ENCODE results near the gene THRAP3.

The THRAP3 gene

DNA sequence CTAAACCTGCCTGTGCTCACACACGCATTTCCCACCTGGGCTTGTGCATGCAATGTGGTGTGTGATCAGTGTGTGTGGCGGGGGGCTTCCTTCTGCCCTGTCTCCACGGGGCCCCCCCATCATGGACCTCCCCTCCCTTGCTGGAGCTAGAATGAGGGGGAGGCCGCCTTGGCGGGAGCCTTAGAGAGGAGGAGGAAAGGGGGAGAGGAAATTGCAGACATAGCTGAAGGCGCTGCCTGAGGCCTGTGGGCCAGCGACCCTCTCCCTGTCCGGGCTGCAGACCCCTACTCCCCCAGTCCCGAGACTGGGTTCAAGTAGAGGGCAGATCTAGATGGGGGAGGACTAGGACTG, 100.1 kb downstream of the THRAP3 start:
- DNase-seq (ENCODE audit: low read depth): no peak

DNA sequence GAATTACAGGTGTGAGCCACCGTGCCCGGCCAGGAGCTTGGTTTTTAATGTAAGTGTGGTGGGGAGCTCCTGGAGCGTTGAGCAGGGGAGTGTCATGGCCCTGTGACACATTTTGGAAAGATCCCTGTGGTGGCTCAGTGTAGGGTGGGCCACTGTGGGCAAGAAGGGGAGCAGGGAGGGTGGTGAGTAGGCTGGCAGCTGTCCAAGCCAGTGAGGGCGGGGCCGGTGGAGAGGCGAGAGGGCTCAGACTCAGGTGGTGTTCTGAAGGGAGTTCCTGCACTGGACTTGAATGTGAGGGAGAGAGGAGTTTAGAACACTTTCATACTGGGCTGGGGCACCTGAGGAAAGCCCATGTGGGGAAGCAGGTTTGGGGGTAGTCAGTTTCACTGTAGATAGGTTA, 102.3 kb downstream of the THRAP3 start:
- DNase-seq (ENCODE audit: low read depth): no peak

DNA sequence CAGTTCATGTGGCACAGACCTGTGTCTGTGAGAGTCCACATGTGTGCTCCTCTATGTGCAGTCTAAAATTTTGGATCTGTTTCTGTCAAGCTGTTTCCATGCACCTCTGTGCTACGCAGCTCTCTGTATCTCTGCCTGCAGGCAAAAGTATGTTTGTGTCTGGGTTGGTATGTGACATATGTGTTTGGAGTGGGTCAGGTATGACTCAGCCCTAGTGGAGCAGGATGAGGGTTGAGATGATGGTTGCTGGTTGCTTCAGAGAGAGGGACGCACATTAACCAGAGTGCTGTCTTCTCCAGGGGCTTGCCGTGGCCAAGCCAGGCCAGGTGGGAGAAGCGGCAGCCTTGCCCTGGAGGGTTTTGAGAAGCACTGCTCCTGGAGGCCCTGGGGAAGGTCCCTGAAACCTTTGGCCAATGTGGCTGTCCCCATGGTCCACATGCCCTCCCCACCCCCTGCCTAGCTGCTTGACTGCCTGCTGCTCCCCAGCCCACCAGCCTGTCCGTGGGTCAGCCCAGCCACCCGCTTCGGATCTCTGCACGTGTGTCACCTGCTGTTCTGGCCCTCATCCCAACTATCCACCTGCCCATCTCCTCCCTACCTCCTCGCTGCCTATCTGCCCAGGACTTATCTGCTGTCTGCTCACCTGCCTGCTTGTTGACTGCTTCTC, 103.3 kb downstream of the THRAP3 start:
- peak; percentile 75 for DNase-seq (ENCODE audit: low read depth)

DNA sequence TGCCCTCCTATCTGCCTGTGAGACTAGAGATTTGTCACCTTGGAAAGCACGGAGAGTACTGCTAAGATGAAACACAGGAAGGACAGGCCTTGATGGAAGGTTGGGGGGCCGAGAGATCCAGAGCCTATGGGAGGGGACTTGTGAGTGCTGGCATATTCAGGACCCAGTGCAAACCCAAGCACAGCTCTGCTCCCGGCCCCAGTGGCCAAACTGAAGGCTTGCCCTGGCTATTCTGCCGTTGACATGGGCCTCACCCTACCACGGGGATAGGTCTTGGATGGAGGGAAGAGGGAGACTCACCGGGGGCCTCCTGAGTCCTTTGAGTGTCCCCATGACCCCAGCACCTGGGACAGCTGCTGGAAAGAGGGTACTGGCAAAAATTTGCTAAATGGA, 103.8 kb downstream of the THRAP3 start:
- DNase-seq (ENCODE audit: low read depth): no peak

DNA sequence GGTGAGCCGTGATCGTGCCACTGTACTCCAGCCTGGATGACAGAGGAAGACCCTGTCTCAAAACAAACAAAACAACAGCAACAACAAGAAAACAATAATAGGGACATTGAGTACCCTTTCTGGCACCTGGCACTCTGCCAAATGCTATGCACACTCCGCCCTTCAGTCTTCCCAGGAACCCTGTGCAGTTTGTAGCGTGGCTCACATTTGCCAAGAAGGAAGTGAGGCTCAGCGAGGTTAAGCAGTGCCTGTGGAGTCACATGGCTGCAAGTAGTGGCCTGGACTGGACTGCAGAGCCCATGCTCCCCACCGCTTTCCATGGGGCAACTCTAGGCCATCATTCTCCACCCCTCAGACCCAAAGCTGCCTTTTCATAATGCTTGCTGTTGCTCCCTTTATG, 104.5 kb downstream of the THRAP3 start:
- no peak for DNase-seq (ENCODE audit: low read depth)

DNA sequence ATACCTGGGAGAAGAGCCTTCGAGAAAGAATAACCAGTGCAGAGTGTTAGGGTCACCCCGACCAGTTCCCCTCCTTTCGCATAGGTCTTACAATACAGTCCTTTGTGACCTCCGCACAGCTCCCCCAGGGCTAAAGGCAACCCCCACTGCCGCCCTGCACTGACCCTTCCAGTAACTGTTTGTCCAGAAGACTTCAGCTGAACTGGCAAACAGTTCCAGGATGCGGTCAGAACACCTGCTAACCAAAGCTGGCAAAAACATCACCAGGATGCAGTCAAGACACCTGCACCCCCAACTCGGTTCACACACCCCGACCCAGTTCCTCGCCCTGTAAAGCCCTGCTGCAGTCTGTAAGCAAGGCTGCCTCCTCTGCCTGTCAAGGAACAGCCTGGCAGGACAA, 105.6 kb downstream of the THRAP3 start:
- DNase-seq (ENCODE audit: low read depth): no peak

DNA sequence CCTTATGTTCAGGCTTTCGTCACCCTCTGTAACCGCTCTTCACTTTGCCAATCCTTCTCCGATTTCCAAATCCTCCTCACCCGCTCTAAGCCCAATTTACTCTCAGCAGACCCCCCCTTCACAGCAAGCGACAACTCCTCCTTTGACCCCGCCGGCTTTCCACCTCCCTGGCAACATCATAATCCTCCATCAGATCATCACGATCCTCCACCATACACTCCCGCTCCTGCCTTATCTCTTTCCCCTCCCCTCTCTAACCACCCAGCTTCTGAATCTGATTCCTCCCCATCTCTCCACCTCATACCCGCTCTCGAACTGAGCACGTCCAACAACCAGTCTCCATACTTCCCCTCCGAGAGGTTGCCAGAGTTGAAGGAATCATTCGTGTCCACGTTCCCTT, 106.7 kb downstream of the THRAP3 start:
- no peak for DNase-seq (ENCODE audit: low read depth)

DNA sequence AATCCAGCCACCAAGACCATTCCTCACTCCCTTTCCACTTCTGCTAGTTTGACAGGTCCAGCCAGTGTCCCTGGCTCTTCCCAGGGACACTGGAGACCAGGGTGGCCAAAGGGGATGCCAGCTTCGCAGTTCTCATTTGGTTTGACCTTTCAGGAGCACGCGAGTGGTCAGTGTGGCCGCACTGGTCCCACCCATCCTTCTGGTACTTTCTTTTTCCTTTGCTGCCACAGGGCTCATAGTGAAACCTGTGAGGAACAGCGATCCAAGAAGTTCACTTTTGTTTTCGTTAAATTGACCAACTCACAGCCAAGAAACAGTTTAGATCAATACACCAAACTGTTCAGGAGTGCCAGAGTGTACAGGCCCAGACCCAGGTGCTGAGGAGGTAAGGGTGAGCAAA, 113.6 kb downstream of the THRAP3 start:
- DNase-seq (ENCODE audit: low read depth): no peak

DNA sequence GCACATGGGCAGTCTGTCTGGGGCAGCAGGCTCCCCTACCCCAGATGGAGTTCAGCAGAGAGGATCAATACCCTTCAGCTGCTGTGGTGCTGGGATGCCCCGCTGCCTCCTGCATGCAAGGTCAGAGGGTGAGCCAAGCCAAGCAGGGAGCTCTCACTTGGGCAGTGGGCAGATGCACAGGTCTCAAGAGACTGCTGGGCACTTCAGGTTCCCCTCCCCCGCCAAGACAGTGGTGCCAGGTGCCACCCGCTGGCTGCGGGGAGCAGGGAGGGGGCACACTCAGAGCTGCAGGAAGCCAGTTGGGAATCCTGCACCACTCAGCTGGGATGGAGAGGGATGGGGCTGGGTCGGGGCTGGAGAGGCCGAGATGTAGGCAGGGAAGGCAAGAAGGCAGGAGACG, 115.0 kb downstream of the THRAP3 start:
- no peak for DNase-seq (ENCODE audit: low read depth)

DNA sequence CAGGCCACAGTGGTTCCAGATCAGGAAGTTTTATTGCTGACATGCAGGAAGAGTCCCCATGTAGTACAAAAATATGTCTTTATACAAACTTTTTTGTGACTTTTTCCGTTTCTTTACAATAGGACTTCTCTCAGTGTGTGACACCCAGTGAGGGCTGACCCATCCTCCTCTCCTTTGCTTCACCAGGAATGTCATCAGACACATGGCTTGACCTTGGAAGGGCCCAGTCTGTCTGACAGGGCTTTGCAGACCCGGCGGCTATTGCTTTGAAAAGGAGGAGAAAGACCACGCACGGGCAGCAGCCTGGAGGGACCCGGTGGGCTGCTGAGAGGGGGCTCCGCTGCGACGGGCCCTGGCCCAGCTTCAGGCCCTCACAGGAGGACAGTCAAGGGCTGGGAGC, 115.4 kb downstream of the THRAP3 start:
- DNase-seq (ENCODE audit: low read depth): no peak

DNA sequence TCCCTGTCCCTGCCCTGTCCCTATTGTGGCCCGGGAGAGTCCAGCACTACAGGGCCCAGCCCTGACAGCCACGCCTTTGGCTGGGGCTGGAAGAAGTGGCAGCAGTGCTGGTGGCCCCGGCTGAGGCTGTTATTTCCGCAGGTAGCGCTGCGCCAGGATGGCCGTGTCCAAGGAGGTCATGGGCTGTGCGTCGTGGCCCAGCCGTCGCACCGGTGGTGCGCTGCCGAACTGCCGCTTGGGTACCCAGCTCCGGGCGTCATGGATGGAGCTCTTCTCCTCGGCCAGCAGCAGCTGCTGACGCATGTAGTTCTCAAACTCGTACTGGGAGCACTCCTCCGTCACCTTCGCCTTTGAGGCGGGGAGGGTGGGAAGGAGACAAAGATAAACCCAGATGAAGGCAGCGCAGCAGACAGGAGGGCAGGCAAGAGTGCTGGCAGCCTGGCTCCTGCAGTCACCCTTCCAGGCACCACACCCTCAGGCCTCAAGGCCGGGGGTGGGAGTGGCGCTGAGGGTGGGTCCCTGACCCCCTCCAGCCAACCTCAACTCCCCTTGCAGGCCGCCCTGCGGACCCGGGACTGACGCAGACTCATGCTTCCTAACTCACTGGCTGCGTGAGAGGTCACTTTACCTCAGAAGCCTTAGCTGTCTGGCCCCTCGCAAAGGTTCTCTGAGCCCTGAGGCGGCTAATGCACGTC, 117.5 kb downstream of the THRAP3 start:
- DNase-seq (ENCODE audit: low read depth): no peak

DNA sequence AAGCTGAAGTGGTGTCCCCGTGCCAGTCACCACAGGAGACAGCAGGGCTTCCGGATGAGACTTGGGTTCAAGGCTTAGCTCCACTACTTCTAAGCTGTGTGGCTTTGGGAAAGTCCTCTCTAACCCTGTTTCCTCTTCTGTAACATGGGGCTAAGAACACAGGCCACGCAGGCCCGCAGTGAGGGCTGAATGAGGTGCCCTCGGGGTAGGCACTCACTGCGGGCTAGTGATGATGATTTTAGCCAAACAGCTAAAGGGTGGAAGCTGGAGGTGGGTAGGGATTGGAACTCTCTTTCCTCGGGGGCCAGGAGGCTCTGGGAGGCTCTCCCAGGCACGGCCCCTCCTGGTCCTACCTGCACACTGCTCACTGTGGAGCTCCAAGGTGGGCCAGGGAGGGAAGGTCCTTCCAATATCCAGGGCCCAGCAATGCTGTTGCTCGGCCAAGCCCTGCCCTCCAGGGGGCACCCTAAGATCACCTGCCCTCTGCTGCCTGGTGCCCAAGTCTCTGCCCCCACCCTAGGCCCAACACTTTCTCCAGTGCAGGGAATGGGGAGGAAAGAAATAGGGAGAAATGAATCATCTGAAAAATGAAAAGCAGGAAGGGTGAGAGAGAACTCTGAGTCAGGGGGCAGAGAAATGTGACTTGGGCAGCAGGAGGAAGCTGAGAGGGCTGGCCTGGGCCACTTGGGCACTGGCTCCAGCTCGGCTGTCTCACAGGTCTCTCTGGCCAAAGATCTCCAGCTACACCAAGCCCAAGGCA, 118.4 kb downstream of the THRAP3 start:
- DNase-seq (ENCODE audit: low read depth): peak; percentile 43

DNA sequence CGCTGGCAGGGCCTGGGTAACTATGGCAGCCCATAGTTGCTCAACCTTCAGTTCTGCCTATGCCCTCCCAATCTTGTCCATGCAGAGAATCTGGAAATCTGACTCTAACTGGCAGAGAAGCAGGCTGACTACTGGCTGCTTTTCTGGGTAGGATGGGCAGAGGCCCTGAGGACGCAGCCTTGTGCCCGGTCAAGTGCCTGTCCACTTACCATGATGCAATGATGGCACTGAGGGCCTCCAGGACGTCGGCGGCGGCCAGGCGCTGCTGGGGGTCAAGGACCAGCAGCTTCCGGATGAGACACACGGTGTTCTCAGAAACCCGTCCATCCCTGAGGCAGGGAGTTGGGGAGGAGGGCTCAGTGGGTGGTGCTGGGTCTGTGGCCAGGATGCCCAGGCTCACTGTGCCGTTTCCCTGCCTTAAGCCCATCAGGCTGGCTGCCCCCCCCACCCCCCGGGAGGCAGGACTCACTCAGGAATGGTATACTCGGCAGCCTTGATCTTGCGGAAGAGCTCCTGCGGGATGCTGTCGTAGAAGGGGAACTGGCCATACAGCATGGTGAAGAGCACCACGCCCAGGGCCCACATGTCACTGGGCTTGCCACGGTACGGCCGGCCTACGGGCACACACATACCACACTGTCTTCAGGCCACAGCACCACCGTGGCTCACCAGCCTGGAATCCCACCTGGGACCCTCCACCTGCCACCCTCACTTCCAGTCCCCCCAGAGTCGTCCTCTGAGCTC, 119.6 kb downstream of the THRAP3 start:
- DNase-seq (ENCODE audit: low read depth): no peak

DNA sequence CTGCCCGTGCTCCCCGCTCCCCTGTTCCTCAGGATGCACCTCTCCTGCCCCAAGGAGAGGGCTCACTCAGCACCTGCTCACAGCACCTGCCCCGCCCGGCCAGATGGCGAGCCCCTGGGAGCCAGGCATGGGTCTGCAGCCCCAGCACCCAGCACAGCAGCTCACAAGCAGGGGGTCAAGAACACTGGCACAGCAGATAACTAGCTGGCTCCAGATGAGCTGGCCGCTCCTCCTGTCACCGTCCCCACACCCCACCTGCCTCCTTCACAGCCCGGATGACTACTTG, 120.1 kb downstream of the THRAP3 start:
- no peak for DNase-seq (ENCODE audit: low read depth)

DNA sequence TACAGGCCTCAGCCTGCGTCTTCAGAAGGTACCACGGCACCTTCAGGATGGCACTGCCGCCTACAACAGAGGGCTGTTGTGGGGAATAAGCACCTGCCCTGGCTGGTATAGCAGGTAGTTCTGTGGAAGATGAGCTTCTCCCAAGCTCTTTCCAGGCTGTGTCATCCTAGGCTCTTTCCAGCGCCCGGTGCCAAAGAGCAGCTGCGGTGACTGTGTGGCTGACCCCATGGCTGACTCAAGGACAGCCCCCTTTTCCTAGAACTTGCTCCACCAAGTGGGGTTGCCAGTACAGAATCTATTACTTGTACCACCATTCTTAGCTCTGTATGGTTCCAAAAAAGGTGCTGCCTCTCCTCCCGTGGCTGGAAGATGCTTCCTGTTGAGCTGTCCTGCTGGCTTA, 121.1 kb downstream of the THRAP3 start:
- DNase-seq (ENCODE audit: low read depth): no peak

DNA sequence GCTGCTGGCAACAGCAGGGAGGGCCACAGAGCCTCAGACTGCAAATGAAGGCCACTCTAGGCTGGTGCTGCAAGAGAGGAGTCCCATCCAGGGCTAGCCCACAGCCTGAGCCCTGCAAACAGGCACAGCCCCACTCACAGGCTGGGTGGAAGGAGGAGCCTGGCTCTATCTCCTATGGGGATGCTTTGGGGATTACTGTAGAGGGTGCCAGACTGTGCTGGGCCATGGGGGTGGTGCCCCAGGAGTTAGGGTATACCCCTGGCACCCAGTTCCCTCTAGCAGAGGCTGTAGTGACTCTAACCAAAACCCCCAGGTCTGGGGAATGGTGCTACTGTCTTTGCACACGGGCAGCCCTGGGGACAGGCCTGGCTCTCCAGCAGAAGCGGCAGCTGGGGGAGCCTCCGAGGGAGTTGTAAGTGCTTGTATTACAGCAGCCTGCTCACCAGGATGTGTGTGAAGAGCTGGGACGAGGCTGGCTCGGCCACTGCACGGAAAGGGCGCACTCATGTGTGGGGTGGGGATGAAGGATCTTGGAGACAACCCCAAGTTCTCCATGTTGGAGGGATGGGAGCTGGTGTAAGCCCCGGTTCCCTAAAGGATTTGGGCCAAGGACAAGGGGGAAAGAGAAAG, 122.6 kb downstream of the THRAP3 start:
- no peak for DNase-seq (ENCODE audit: low read depth)

DNA sequence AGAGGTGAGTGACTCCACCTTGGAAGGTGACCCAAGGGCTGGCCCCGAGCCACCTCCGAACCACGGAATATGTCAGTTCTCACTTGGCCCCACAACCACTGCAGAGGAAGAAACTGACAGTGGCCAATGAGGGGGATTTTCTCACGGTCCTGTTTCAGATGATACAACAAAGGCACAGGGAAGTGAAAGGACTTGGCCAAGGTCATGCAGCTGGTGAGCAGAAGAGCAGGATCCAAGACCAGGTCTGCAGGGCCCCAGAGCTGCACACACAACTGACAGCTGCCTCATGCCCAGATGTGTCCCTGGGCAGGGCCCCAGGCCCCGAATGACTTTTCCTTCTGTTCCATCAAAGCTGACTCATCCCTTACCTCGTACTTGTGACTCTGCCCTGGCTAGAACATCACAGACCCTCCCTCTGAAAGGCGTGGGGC, 125.0 kb downstream of the THRAP3 start:
- peak; percentile 52 for DNase-seq (ENCODE audit: low read depth)

DNA sequence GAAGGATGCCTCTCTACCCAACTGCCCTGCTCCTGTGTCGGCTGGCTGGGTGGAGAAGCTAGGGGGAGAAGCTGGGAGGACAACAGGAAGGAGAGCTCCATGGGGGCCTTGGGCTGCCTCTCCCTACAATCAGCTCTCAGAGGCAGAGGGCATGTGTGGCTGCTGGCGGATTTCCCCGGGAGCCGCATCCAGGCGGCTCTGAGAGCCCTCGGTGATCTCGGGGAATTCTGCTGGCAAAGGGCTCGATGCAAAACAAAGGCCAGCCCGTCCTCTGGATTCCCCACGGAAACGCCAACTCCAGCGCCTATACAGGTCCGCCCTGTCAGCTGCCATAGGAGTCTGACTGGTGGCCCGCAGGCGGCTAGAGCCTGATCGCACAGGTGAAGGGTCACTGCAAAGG, 125.6 kb downstream of the THRAP3 start:
- no peak for DNase-seq (ENCODE audit: low read depth)

DNA sequence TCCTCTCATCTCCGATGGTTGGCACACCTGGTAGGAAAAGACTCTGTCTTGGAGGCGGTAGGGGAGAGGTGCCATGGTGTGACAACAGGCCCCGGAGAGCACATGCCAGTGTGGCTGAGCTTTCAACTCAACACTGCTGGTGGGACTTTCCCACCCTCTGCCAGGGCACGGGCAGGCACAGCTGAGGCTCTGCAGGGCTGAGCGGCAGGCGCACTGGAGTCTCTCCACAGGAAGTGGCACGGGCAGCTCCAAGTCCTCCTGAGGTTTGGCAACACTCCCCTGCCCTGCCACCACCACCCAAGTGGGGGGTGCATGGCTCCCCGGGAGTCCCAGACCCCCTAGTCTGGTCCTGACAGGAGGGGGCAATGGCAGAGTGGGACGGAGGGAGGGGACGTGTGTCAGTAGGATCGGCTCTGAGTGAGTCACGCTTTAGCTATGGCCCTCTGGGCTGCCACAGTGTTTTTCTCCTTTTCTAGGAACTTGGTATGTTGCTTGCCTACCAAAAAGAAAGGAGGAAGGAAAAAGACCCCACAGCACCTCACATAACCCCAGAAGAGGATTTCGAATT, 126.5 kb downstream of the THRAP3 start:
- DNase-seq (ENCODE audit: low read depth): peak; percentile 81

DNA sequence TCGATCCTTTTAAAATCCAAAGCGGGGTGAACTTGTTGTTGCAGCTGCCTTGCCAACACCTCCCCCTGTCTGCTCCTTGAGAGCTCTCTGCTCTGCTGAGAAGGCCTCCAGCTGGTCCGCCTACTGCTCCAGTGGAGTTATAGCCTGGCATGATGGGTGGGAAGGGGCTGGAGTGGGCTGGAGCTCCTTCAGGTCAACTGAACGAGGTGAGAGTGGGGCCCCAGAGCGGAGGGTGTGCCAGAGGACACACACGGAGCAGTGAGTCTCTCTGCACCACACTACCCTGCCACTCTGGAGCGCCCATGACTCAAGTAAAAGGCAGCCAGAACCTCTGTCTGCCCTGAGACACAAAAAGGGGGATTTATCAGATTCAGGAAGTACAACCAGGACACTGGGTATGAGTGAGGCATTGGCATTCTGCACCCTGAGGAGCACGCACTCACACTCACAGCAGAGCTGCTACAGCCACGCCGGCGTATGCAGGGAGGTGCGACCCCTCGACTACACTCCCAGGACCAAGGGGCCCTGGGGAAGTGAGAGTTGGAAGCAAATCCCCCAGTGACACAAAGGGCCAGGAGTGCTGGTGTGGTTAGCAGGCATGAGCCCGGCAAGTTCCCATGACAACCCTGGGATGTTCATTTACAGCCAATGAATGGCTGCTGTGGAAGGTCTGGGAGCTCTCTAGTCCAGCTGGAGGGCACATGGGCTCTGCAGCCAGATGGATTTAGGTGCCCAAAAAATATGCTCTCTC, 127.2 kb downstream of the THRAP3 start:
- peak; percentile 84 for DNase-seq (ENCODE audit: low read depth)

Data from iris pigment epithelial cell (primary cell).